22Rv1 (cell line): Measurements from ENCODE around the gene ACAD10.
"Not testable (repeated sequence)": the region's sequence is repeated elsewhere in the genome, so short reads cannot be mapped to it uniquely, and the experiment has no call there.

Experiments
- H3K27ac ChIP-seq: fragments of 450-650 bp; 2 replicates; pipeline ENCODE4 v1.5.1; 2017
- CTCF ChIP-seq: fragments of 450-650 bp; IDR thresholded peaks from 2 replicates; pipeline ENCODE4 v1.5.1; 2017; ENCODE audit warnings: mild to moderate bottlenecking
- ZFX ChIP-seq: fragments of 450-650 bp; IDR thresholded peaks from 2 replicates; pipeline ENCODE4 v1.6.1; 2017; ENCODE audit warnings: antibody characterized with exemption, borderline replicate concordance

ACAD10 gene

DNA sequence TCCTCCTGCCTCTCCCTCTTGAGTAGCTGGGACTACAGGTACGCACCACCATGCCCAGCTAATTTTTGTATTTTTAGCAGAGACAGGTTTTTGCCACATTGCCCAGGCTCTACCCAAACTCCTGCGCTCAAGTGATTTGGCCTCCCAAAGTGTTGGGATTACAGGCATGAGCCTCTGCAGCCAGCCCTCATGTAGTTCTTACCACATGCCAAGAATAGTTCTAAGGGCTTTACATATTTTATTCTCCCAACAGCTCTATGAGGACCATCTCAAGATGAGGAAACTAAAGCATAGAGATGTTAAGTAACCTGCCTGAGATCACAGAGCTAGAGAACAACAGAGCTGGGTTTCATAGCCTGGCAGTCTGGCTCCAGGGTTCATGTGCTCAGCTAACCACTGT, 42.9 kb downstream of the ACAD10 start:
- H3K27ac ChIP-seq = no peak overlapping the region
- TF ChIP-seq ZFX (no peak), CTCF (no peak)

DNA sequence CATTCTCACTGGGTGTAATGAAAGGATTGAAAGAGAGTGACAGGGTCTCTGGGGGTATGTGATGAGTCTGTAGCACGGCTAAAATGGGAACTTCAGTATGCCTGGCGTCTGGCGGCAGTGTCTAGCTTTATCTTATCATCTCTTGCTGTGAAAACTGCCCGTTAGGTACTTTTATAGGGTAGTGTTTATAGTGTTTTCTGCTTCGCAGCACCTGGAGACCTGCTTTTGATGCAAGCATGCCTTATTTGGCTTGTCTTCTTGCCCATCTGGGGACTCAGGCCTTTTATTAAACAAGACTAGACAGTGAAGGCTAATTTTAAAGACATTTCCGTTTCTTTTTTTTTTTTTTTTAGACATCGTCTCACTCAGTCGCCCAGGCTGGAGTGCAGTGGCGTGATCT, 44.6 kb downstream of the ACAD10 start:
- TF ChIP-seq CTCF = no peak
- TF ChIP-seq ZFX = no peak
- no peak overlapping the region for H3K27ac ChIP-seq

DNA sequence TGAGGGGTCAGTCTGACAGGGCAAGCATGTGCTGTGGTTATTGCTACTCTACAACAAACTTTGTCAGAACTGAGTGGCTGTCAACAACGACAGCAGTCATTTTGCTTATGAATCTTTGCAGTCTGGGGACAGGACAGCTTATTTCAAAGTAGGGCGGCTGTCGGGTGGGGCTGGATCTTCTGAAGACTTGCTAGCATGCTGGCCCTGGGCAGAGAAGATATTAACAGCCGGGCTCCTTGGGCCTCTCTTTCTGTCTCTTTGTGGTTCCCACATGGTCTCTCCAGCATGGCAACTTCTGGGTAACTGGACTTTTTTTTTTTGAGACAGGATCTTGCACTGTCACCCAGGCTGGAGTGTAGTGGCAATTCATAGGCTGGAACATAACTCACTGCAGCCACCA, 46.9 kb downstream of the ACAD10 start:
- H3K27ac ChIP-seq = no peak overlapping the region
- TF ChIP-seq CTCF (no peak), ZFX (no peak)

DNA sequence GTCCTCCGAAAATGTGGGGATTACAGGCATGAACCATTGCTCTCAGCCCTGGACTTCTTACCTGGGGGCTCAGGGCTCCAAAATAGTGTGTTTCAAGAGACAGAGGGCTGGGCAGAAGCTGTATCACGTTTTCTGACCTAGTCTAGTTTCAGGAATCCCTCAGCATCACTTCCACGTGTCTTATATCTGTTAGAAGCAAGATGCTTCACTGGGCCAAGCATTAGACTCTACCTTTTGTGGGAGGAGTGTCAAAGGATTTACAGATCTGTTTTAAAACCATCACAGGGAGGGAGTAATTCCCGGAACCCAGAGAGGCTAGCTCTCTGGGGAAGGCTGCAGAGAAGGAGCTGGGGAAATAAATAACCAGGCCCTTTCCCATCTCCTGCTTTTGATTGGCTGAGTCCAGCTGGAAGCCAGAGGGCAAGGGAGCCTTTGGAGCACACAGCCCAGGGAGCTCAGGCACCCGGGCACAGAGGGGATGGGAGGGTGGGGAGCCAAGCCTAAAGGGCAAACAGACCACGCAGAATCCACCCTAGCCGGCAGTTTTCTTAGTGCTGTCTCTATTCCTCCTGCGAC, 47.6 kb downstream of the ACAD10 start:
- no peak overlapping the region for H3K27ac ChIP-seq
- TF ChIP-seq CTCF (no peak), ZFX (no peak)

GRCh38 chr12:111739524-111739923, 53.7 kb downstream of the ACAD10 start:
- not testable (repeated sequence) for H3K27ac ChIP-seq

- TF ChIP-seq CTCF = no peak
- no peak for TF ChIP-seq ZFX
- no peak overlapping the region for H3K27ac ChIP-seq
Measured at GRCh38 chr12:111741235-111741812, 55.5 kb downstream of the ACAD10 start.

DNA sequence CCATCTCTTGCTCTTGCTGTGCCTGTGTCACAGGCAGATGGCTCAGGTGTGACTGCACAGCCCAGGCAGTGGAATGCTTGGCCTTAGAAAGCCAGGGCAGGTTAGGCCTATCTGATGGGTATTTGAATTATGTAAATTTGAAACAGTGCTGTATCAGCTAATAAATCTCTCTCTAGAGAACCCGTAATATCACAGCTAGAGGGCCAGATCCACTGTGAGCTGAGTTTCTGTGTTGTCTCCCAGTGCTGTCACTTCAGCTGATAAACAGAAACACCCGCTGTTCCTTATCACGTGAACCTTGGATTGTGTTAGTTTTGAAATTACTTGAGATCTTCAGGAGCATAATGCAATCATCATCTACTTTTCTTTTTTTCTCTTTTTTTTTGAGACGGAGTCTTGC, 59.4 kb downstream of the ACAD10 start:
- no peak for TF ChIP-seq CTCF
- no peak for TF ChIP-seq ZFX
- no peak overlapping the region for H3K27ac ChIP-seq

GRCh38 chr12:111747333-111747732, 61.5 kb downstream of the ACAD10 start:
- TF ChIP-seq CTCF (no peak), ZFX (no peak)
- H3K27ac ChIP-seq = no peak overlapping the region
